Stimulated activated naive B cell treated with anti-CD40 and anti-IgM and Interleukin-4, amounts not matched to agents 10 μg/mL and 1 μg/mL and 100 μg/mL, for 72 hours (primary cell): ENCODE results near the gene SLC7A10.

Experiments used
- ATAC-seq, 2 donors: fragments of 150-1000 bp; cut with Tn5 transposase; replicated peaks; 2 replicates each; pipeline ENCODE4 v1.10.0; 2021; ENCODE audit warnings: moderate library complexity in 1 of 2
- DNase-seq: peaks from one replicate; pipeline ENCODE4 v3.0.0; 2021
- H3K27ac Mint-ChIP-seq: one replicate; pipeline ENCODE4 v1.8.0; 2022; ENCODE audit warnings: mild to moderate bottlenecking, mixed read lengths
- H3K27me3 Mint-ChIP-seq, 2 donors: one replicate each; pipeline ENCODE4 v1.8.0; 2022; ENCODE audit warnings: mixed read lengths in 2 of 2
- H3K36me3 Mint-ChIP-seq, 2 donors: one replicate each; pipeline ENCODE4 v1.8.0; 2022; ENCODE audit warnings: mixed read lengths in 2 of 2, mild to moderate bottlenecking in 1 of 2
- H3K4me1 Mint-ChIP-seq, 2 donors: one replicate each; pipeline ENCODE4 v1.8.0; 2022; ENCODE audit warnings: mixed read lengths in 2 of 2, mild to moderate bottlenecking in 1 of 2
- H3K4me3 Mint-ChIP-seq, 2 donors: one replicate each; pipeline ENCODE4 v1.8.0; 2022; ENCODE audit warnings: mild to moderate bottlenecking in 2 of 2, mixed read lengths in 2 of 2, moderate library complexity in 1 of 2
- H3K9me3 Mint-ChIP-seq, 2 donors: one replicate each; pipeline ENCODE4 v1.8.0; 2022; ENCODE audit warnings: mixed read lengths in 2 of 2, mild to moderate bottlenecking in 1 of 2

Gene SLC7A10

GRCh38 chr19:33163481-33163880 is 62.2 kb downstream of the SLC7A10 start:
- DNase-seq (no peak), ATAC-seq (no peak)
- H3K9me3 Mint-ChIP-seq, result peaks cover 5 to 7% of the 10 kb centered on the region in 2 donors
- no peaks in the 10 kb centered on the region for H3K27me3 Mint-ChIP-seq
- peaks cover 12 to 14% of the 10 kb centered on the region in 2 donors for H3K36me3 Mint-ChIP-seq
- H3K4me3 Mint-ChIP-seq, result no peak overlapping the region
- no peak overlapping the region for H3K27ac Mint-ChIP-seq
- H3K4me1 Mint-ChIP-seq, result peaks cover 9 to 13% of the 10 kb centered on the region in 2 donors

DNA sequence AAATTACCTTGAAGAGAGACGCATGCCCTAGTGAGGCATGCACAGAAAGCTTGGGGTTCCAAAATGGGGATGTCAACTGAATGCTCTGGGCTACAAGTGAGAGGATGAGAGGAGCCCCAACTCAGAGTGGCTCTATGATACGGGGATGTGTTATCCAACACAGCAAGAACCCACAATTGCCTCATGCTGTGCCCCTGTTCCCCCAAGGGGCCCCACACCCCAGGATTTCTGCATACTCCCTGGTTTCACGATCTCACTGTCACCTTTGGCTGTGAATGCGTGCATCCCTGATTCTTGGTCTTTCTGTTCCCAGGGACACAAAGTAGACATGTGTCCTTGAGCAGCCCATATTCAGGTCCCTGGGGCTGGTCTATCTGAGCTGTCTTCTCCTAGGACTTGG is 64.4 kb downstream of the SLC7A10 start:
- no peak overlapping the region for H3K27ac Mint-ChIP-seq
- peaks cover 4% of the 10 kb centered on the region in 2 donors for H3K36me3 Mint-ChIP-seq
- no peaks in the 10 kb centered on the region for H3K9me3 Mint-ChIP-seq
- no peak for ATAC-seq
- no peak overlapping the region for H3K4me3 Mint-ChIP-seq
- no peaks in the 10 kb centered on the region for H3K27me3 Mint-ChIP-seq
- H3K4me1 Mint-ChIP-seq, result peaks cover 9 to 13% of the 10 kb centered on the region in 2 donors
- no peak for DNase-seq

DNA sequence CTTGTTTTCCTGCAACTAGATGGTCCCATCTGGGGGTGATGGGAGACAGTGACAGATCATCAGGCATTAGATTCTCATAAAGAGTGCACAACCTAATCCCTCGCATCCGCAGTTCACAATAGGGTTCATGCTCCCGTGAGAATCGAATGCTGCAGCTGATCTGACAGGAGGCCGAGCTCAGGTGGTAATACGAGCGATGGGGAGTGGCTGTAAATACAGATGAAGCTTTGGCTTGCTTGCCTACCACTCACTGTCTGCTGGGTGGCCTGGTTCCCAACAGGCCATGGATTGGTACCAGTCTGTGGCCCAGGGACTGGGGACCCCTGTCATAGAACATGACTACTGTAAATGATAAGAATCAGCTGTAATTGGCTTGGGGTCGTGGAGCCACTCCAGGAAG is 65.8 kb downstream of the SLC7A10 start:
- Mint-ChIP-seq H3K9me3 (no peaks in the 10 kb centered on the region), H3K27me3 (no peaks in the 10 kb centered on the region), H3K4me3 (no peak overlapping the region), H3K36me3 (peaks cover 2 to 4% of the 10 kb centered on the region in 2 donors), H3K4me1 (peaks cover 8 to 12% of the 10 kb centered on the region in 2 donors), H3K27ac (no peak overlapping the region)
- no peak for ATAC-seq
- no peak for DNase-seq

GRCh38 chr19:33159149-33159548 is 66.5 kb downstream of the SLC7A10 start:
- H3K27me3 Mint-ChIP-seq, result peaks cover 4% of the 10 kb centered on the region in 2 donors
- H3K36me3 Mint-ChIP-seq, result peaks cover 0 to 4% of the 10 kb centered on the region in 2 donors
- H3K27ac Mint-ChIP-seq, result no peak overlapping the region
- no peak for DNase-seq
- H3K9me3 Mint-ChIP-seq, result no peaks in the 10 kb centered on the region
- no peak for ATAC-seq
- peaks cover 7 to 9% of the 10 kb centered on the region in 2 donors for H3K4me1 Mint-ChIP-seq
- H3K4me3 Mint-ChIP-seq, result no peak overlapping the region
